CD14-positive monocyte (primary cell): ENCODE measurements around the gene TTLL6. TPM values are rescaled to one million over a fixed set of nuclear protein-coding genes. Genes with fewer than 3 reads are reported as not detected.

ENCODE experiments used
- DNase-seq, 3 donors: peaks; one replicate each; pipeline ENCODE4 v3.0.0-alpha.2; 2011 to 2022
- H2AFZ ChIP-seq: 2 replicates; pipeline ENCODE4 v1.6.0; 2012; ENCODE audit warnings: mild to moderate bottlenecking, low read depth, low read length, inconsistent platforms; ENCODE audit not compliant: insufficient read depth, poor library complexity, severe bottlenecking
- H3K27ac ChIP-seq, 2 donors: 1 replicate in 1 of 2; 2 replicates in 1 of 2; pipeline ENCODE4 v1.5.1; 2012 to 2013; ENCODE audit warnings: low read length in 2 of 2, control low read depth in 1 of 2, inconsistent platforms in 1 of 2, low read depth in 1 of 2, mild to moderate bottlenecking in 1 of 2
- H3K27me3 ChIP-seq, 2 donors: one replicate each; pipeline versions ENCODE4 v1.6.0 to v1.6.1; 2011 to 2013; ENCODE audit warnings: low read length in 2 of 2; ENCODE audit not compliant: control insufficient read depth in 2 of 2, insufficient read depth in 2 of 2
- H3K36me3 ChIP-seq, 2 donors: replicated peaks in 1 of 2; 1 replicate in 1 of 2; 2 replicates in 1 of 2; pipeline versions ENCODE4 v1.5.1 to v1.6.1; 2012 to 2013; ENCODE audit warnings: low read length in 2 of 2, control low read depth in 1 of 2, inconsistent platforms in 1 of 2, mild to moderate bottlenecking in 1 of 2; ENCODE audit not compliant: insufficient read depth in 2 of 2, control insufficient read depth in 1 of 2
- H3K4me1 ChIP-seq, 2 donors: 1 replicate in 1 of 2; 2 replicates in 1 of 2; pipeline versions ENCODE4 v1.5.1 to v1.6.1; 2012 to 2013; ENCODE audit warnings: low read length in 2 of 2, control low read depth in 1 of 2, inconsistent platforms in 1 of 2, mild to moderate bottlenecking in 1 of 2, moderate library complexity in 1 of 2; ENCODE audit not compliant: insufficient read depth in 2 of 2, control insufficient read depth in 1 of 2
- H3K4me2 ChIP-seq: replicated peaks from 2 replicates; pipeline ENCODE3; 2012; ENCODE audit warnings: low read length, moderate library complexity, mild to moderate bottlenecking; ENCODE audit not compliant: poor library complexity, severe bottlenecking; ENCODE audit errors: extremely low read depth
- H3K4me3 ChIP-seq, 3 experiments: fragments of 200-600 bp in 1 of 3; sonication (generic) in 1 of 3; replicated peaks in 1 of 3; 1 replicate in 2 of 3; 2 replicates in 1 of 3; pipeline ENCODE4 v1.5.1; 2011 to 2013; ENCODE audit warnings: low read length in 3 of 3, mild to moderate bottlenecking in 3 of 3, control low read depth in 2 of 3, low read depth in 2 of 3, inconsistent platforms in 1 of 3, moderate library complexity in 1 of 3
- H3K79me2 ChIP-seq: 2 replicates; pipeline ENCODE4 v1.6.0; 2012; ENCODE audit warnings: mild to moderate bottlenecking, control low read depth, inconsistent platforms, low read length, moderate library complexity; ENCODE audit not compliant: insufficient read depth
- H3K9ac ChIP-seq: 2 replicates; pipeline ENCODE4 v1.6.0; 2017; ENCODE audit warnings: low read length, mild to moderate bottlenecking; ENCODE audit not compliant: insufficient read depth, poor library complexity, severe bottlenecking
- H3K9me3 ChIP-seq, 2 donors: replicated peaks in 1 of 2; 1 replicate in 1 of 2; 2 replicates in 1 of 2; pipeline versions ENCODE4 v1.5.1 to v1.6.1; 2012 to 2013; ENCODE audit warnings: low read length in 2 of 2, control low read depth in 1 of 2; ENCODE audit not compliant: control insufficient read depth in 1 of 2, insufficient read depth in 1 of 2
- H4K20me1 ChIP-seq: 2 replicates; pipeline ENCODE4 v1.6.0; 2012; ENCODE audit warnings: mild to moderate bottlenecking, low read length, control low read depth, moderate library complexity; ENCODE audit not compliant: insufficient read depth
- H3K27ac Mint-ChIP-seq, 7 donors: one replicate each; pipeline ENCODE4 v1.8.0; 2020; ENCODE audit warnings: mild to moderate bottlenecking in 7 of 7, mixed read lengths in 7 of 7, moderate library complexity in 6 of 7, inconsistent platforms in 2 of 7
- H3K27me3 Mint-ChIP-seq, 3 donors: one replicate each; pipeline ENCODE4 v1.8.0; 2021 to 2022; ENCODE audit warnings: low read depth in 3 of 3, mild to moderate bottlenecking in 3 of 3, mixed read lengths in 3 of 3, moderate library complexity in 3 of 3, inconsistent platforms in 1 of 3
- H3K36me3 Mint-ChIP-seq, 2 donors: one replicate each; pipeline ENCODE4 v1.8.0; 2020; ENCODE audit warnings: mixed read lengths in 2 of 2, inconsistent platforms in 1 of 2, mild to moderate bottlenecking in 1 of 2
- H3K4me1 Mint-ChIP-seq: one replicate; pipeline ENCODE4 v1.8.0; 2020; ENCODE audit warnings: mild to moderate bottlenecking, mixed read lengths
- H3K4me3 Mint-ChIP-seq, 2 donors: one replicate each; pipeline ENCODE4 v1.8.0; 2020; ENCODE audit warnings: mild to moderate bottlenecking in 2 of 2, mixed read lengths in 2 of 2, moderate library complexity in 1 of 2
- H3K9me3 Mint-ChIP-seq, 7 donors: one replicate each; pipeline ENCODE4 v1.8.0; 2020 to 2022; ENCODE audit warnings: mixed read lengths in 7 of 7, mild to moderate bottlenecking in 6 of 7, moderate library complexity in 6 of 7, inconsistent platforms in 2 of 7
- WGBS: methylation state at CpG from one replicate; pipeline ENCODE4 v1.1.5; 2013; ENCODE audit warnings: missing lambda C conversion rate; ENCODE audit not compliant: insufficient coverage; 5-methylcytosine and 5-hydroxymethylcytosine counted together
- intact Hi-C, 2 donors: fragments of 100-400 bp; cut with micrococcal nuclease; formaldehyde crosslinking; loops; one replicate each; pipeline versions ENCODE4 v1.15.0 to v1.15.1; 2023
- polyA plus RNA-seq, 3 donors: library from polyadenylated mRNA; depleted of rRNA in 1 of 3; unstranded in 2 of 3; stranded (reverse) in 1 of 3; fragments of 300-500 nt in 2 of 3; fragments of >200 nt in 1 of 3; fragmentation: Illumina TruSeq in 2 of 3; gene quantifications; 1 replicate in 2 of 3; 2 replicates in 1 of 3; pipeline ENCODE4 v1.2.3, GENCODE V29; 2012 to 2021
- TF ChIP-seq, protein P1 (sequence below): fragments of 200-600 bp; IDR thresholded peaks from one replicate; pipeline ENCODE4 v1.8.0; 2022; ENCODE audit warnings: antibody characterized with exemption, mild to moderate bottlenecking

TTLL6 gene
- polyA plus RNA-seq, 3 donors: not detected

DNA sequence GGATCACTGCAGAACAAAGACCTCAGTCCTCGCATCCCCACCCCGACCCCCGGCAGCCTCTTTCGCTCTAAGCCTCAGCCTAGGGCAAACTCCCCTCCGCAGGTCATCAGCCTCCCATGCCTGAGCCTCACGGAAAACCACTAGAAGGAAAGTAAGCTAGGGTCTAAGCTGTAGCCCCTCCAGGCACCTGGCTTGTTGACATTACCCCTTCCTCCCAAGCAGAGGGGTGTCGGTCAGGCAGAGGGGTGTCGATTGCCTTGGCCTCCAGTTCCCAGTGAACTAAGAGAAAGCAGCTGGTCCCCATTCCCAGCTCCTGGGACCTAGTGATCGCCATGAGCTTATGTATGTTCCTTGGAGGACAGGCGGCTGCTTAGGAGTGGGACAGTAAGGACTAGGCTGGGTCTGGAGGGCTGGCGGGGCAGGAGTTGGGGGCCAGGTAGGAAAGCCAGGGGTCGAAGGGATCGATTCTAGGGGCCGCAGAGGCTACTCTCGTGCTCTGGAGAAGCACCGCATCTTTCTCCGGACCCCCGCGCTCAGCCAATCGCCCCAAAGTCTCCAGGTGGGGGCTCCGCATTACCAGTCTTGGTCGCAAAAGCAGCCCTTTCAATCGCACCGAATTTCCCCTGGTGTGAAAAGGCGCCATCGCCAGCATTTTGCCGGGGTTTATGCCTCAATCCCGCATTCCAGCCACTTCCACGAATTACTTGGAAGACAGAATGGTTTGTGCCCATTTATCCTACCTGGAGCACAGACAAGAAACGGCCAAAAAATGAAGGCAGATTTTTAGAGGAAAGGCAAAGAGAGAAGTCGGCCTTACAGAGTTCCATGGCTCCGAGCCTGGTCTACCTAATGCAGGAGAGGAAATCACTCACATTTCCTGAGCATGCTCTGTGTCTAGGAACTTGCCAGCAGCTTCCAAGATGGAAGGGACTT, 67.1 kb downstream of the TTLL6 start:
- TF ChIP-seq, protein P1, sequence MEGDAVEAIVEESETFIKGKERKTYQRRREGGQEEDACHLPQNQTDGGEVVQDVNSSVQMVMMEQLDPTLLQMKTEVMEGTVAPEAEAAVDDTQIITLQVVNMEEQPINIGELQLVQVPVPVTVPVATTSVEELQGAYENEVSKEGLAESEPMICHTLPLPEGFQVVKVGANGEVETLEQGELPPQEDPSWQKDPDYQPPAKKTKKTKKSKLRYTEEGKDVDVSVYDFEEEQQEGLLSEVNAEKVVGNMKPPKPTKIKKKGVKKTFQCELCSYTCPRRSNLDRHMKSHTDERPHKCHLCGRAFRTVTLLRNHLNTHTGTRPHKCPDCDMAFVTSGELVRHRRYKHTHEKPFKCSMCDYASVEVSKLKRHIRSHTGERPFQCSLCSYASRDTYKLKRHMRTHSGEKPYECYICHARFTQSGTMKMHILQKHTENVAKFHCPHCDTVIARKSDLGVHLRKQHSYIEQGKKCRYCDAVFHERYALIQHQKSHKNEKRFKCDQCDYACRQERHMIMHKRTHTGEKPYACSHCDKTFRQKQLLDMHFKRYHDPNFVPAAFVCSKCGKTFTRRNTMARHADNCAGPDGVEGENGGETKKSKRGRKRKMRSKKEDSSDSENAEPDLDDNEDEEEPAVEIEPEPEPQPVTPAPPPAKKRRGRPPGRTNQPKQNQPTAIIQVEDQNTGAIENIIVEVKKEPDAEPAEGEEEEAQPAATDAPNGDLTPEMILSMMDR: no peak
- Histone ChIP-seq H3K79me2 (no peaks in the 10 kb centered on the region), H3K4me1 (peaks cover 6 to 11% of the 10 kb centered on the region in 2 donors), H3K27ac (no peak overlapping the region), H3K27me3 (peaks cover 100% of the 10 kb centered on the region in 2 donors), H3K36me3 (no peaks in the 10 kb centered on the region), H3K4me3 (no peak overlapping the region), H4K20me1 (no peaks in the 10 kb centered on the region), H3K4me2 (no peak overlapping the region), H3K9me3 (peaks cover 0 to 61% of the 10 kb centered on the region in 2 donors), H3K9ac (no peak overlapping the region), H2AFZ (no peak overlapping the region)
- Mint-ChIP-seq H3K4me1 (peaks cover 40% of the 10 kb centered on the region), H3K4me3 (peak overlapping the region in 1 of 2 donors; percentile 81), H3K9me3 (peaks cover 0 to 46% (median 11%) of the 10 kb centered on the region in 7 donors), H3K27me3 (peaks cover 97 to 98% (median 97%) of the 10 kb centered on the region in 3 donors), H3K27ac (no peak overlapping the region), H3K36me3 (peaks cover 3 to 19% of the 10 kb centered on the region in 2 donors)
- DNase-seq: no peak
- 7% methylated on average over 25 of the region's 32 CpGs for WGBS
- intact Hi-C loops: no loop called here

DNA sequence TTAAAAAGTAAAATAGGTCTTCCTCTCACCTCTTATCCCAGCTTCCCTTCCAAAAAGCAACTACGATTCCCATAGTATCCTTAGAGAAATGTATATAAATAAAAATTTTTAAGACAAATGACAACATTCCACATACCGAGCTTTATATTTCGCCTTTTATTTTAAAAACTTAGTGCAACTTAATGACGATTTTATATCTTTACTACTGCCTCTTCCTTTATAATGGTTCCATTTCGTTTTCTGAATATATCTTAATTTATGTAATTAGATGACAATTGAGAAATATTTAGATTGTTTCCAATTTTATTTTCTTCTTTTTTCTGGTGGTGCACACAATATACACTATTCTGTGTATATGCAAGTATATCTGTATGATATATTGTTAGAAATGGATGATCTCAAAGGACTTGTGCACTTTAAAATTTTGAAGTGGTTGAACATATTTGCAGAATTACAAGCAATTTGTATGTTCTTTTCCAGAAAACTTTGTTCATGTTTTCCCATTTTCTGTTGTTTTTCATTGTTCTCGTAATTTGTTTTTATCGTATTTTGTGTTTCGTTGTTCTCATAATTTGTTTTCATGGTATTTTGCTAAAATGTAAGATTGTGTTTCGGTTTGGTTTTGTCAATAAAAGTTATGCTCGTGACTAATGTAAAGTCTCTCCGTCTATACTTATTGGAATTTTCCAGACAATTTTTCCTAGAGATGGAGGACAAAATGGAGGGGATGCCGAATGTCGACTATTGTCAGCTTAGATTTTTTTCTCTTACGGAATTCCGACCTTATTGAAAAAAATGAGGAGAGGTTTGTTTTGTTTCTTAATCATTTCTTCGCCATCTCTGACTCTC, 68.1 kb downstream of the TTLL6 start:
- H3K9me3 Mint-ChIP-seq: peaks cover 0 to 39% (median 11%) of the 10 kb centered on the region in 7 donors
- peak overlapping the region in 1 of 2 donors; percentile 79 for H3K4me3 Mint-ChIP-seq
- no peak overlapping the region for H3K27ac Mint-ChIP-seq
- Histone ChIP-seq H3K27me3 (peaks cover 100% of the 10 kb centered on the region in 2 donors), H2AFZ (no peak overlapping the region), H3K9me3 (peaks cover 0 to 52% of the 10 kb centered on the region in 2 donors), H3K79me2 (no peaks in the 10 kb centered on the region), H4K20me1 (no peaks in the 10 kb centered on the region), H3K4me3 (no peak overlapping the region), H3K4me2 (no peak overlapping the region), H3K4me1 (peaks cover 0 to 1% of the 10 kb centered on the region in 2 donors), H3K36me3 (no peaks in the 10 kb centered on the region), H3K27ac (no peak overlapping the region), H3K9ac (no peak overlapping the region)
- H3K4me1 Mint-ChIP-seq: peaks cover 33% of the 10 kb centered on the region
- TF ChIP-seq, protein P1: no peak
- intact Hi-C loops: no loop called here
- no peak for DNase-seq
- WGBS: 33% methylated on average over 1 of the region's 16 CpGs
- H3K36me3 Mint-ChIP-seq: peaks cover 3 to 15% of the 10 kb centered on the region in 2 donors
- peaks cover 95 to 98% (median 96%) of the 10 kb centered on the region in 3 donors for H3K27me3 Mint-ChIP-seq
